ENCODE data around the gene NPC1. TPM values are rescaled to one million over a fixed set of nuclear protein-coding genes. Genes with fewer than 3 reads are reported as not detected.
A peak's percentile ranks its signal among the peaks of the same experiment; 100 is the strongest.

NPC1 gene
- total RNA-seq, 4 donors from 2014 or later, result 10.0 to 58.9 (median 41.1) TPM

DNA sequence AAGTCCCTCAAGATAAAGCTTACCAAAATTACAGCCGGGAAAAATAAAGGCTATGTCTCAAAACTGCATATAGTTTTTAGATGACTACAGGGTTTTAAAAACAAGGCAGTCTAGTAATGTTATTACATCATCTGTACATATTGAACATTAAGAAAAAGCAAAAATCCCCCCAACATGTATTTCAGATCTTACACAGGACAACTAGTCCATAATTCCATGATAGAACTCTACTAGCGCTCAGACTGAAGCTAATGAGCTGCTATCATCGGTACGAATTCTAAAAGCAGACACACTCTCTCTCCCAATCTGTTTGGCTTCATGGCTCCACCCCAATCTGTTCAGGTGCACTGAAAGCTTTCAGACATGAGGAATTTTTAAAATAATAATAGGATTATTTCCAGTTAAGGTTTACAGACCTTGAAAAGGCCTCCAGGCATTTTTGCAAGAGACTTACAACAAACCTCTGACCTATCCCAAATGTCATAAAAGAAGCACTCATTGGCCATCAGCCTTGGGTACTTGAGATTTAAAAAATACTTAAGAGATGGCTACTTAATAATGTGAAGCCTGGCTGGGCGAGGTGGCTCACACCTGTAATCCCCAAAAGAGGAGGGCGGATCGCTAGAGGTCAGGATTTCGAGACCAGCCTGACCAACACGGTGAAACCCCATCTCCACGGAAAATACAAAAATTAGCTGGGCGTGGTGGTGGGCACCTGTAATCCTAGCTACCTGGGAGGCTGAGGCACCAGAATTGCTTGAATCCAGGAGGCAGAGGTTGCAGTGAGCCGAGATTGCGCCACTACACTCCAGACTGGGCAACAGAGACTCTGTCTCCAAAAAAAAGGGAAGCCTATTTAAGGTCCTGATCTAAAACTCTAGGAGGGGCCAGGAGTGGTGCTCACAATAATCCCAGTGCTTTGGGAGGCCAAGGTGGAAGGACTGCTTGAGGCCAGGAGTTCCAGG lies 2.0 kb downstream of the NPC1 start:
- Histone ChIP-seq H3K4me3 (no peak overlapping the region), H3K9me3 (no peaks in the 10 kb centered on the region), H3K36me3 (no peaks in the 10 kb centered on the region), H3K4me1 (peaks cover 0 to 6% of the 10 kb centered on the region in 2 donors), H3K27ac (peak overlapping the region in 1 of 2 donors; percentile 99), H3K27me3 (no peaks in the 10 kb centered on the region)
- TF ChIP-seq POLR2A (IDR thresholded peaks at IDR 0.05), result no peak
- TF ChIP-seq, protein P1, sequence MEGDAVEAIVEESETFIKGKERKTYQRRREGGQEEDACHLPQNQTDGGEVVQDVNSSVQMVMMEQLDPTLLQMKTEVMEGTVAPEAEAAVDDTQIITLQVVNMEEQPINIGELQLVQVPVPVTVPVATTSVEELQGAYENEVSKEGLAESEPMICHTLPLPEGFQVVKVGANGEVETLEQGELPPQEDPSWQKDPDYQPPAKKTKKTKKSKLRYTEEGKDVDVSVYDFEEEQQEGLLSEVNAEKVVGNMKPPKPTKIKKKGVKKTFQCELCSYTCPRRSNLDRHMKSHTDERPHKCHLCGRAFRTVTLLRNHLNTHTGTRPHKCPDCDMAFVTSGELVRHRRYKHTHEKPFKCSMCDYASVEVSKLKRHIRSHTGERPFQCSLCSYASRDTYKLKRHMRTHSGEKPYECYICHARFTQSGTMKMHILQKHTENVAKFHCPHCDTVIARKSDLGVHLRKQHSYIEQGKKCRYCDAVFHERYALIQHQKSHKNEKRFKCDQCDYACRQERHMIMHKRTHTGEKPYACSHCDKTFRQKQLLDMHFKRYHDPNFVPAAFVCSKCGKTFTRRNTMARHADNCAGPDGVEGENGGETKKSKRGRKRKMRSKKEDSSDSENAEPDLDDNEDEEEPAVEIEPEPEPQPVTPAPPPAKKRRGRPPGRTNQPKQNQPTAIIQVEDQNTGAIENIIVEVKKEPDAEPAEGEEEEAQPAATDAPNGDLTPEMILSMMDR (IDR thresholded peaks at IDR 0.05), result no peak
- intact Hi-C loops (cut with DNase I; ENCODE audit: low total_unique reads), result loop anchor here (5.0 kb wide), 1 partner anchor 67 kb away; no protein-coding TSS in a partner anchor
- DNase-seq, result no peak

DNA sequence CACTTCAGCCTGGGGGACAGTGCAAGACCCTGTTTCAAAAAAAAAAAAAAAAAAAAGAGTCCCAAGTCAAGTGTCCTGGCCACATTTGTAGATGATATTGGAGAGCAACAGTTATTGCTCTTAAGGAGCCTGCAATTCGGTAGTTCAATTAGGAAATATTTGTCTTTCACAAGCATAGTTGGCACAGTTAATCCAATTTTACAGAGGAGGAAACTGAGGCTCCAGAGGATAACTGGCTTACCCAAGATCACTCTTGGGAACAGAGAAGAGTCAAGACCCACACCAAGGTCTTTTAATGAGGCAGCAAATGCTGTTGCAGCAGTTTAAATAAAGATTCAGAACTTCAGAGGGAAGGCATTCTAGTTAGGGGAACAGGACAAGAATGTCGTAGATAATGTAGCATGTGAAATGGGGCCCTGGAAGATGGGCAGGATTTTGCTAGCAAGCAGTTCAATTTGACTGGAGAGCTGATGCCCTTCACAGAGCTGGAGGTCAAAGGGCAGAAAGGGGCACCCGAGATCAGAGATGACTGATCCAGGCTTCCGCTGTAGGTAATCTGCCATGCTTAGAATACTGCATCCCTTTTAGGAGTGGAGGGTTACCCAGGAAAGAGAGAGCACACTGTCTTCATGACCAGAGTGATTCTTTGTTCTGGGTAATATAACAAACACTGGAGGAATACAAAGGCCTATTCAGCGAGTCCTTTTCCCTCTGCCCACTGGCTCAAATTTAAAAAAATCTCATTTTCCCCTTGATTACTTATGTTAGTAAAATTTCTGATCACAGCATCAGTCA lies 3.0 kb downstream of the NPC1 start:
- peaks cover 0 to 6% of the 10 kb centered on the region in 2 donors for H3K4me1 ChIP-seq
- no peaks in the 10 kb centered on the region for H3K9me3 ChIP-seq
- H3K27ac ChIP-seq, result no peak overlapping the region

DNA sequence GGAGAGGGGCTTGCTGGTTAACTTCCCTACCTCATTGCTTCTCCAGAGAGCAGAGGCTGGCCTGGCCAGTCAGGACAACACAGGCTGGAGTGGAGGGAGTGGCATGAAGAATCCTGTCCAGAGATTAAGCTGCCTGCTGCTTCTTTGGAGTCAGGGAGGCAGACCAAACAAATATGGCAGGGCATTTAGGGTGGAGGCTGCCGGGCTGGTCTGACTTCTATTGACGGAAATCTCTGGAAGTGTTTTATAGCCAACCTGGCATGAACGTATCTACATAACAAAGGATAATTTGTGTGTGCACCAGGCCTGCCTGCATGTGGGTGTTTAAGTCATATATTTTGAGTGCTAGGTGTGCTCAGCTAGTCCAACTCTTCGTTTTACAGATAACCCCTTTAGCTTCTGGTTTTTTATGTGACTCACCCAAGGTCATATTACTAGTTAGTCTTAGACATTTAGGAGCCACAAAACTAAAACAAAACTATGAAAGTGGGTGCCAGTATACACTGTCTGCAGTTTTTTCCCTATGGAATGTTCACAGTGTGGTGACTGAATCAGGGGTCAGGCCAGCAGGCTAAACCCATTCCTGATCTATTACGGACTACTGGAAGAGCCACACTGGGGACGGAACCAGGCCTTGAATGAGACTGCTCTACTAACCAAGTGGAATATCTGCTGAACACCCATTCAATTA lies 5.5 kb downstream of the NPC1 start:
- no peak for DNase-seq
- H3K9me3 ChIP-seq, result no peaks in the 10 kb centered on the region
- TF ChIP-seq, protein P1 (IDR thresholded peaks at IDR 0.05), result no peak
- TF ChIP-seq POLR2A (IDR thresholded peaks at IDR 0.05), result no peak
- no peaks in the 10 kb centered on the region for H3K36me3 ChIP-seq
- intact Hi-C loops (cut with DNase I; ENCODE audit: low total_unique reads), result loop anchor here (5.0 kb wide), 1 partner anchor 64 kb away; no protein-coding TSS in a partner anchor
- H3K4me3 ChIP-seq, result no peak overlapping the region
- no peak overlapping the region for H3K27ac ChIP-seq
- no peaks in the 10 kb centered on the region for H3K27me3 ChIP-seq
- peaks cover 0 to 6% of the 10 kb centered on the region in 2 donors for H3K4me1 ChIP-seq

More for the DNA sequence above, 3.0 kb downstream of the NPC1 start:
- TF ChIP-seq, protein P1 (IDR thresholded peaks at IDR 0.05), result no peak
- TF ChIP-seq POLR2A (IDR thresholded peaks at IDR 0.05), result no peak
- H3K36me3 ChIP-seq, result no peaks in the 10 kb centered on the region
- no peaks in the 10 kb centered on the region for H3K27me3 ChIP-seq
- no peak overlapping the region for H3K4me3 ChIP-seq
- intact Hi-C loops (cut with DNase I; ENCODE audit: low total_unique reads), result loop anchor here (5.0 kb wide), 1 partner anchor 66 kb away; no protein-coding TSS in a partner anchor
- no peak for DNase-seq

DNA sequence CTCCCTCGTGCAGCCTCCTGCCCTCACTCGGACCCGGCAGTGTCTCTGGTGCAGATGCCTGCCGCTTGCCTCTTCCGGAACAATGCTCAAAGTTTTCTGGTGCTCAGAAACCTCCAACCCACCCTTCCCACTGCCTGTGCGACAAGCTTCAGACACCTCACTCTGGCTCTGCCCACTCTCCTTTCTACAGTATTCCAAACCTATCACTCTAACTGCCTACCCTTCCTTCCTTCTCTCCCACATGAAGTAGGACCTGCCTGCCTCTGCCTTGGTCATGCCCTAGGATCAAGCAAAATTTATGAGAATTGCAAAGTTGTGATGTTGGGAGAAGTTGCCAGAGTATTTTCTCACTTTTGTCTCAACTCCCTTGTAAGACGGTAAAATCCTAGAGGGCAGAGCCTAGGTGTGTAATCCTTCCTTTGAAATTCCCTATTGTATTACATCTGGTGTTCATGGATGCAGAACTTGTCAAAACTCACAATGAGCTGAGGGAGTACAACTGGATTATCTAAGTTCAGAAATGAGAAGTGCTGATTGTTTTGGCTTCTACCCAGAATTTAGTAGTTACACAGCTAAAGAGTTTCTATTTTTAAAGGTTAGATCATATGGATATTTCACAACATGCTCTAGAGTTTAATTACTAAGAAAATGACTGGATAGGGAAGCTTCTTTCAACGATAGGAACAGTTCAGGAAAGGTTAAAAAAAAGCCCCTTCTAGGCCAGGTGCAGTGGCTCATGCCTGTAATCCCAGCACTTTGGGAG lies 7.2 kb downstream of the NPC1 start:
- H3K9me3 ChIP-seq, result no peaks in the 10 kb centered on the region
- DNase-seq, result no peak
- intact Hi-C loops (cut with DNase I; ENCODE audit: low total_unique reads), result no loop called here
- TF ChIP-seq, protein P1 (IDR thresholded peaks at IDR 0.05), result no peak
- no peak for TF ChIP-seq POLR2A (IDR thresholded peaks at IDR 0.05)
- H3K4me1 ChIP-seq, result no peaks in the 10 kb centered on the region
- H3K27ac ChIP-seq, result no peak overlapping the region
- no peaks in the 10 kb centered on the region for H3K27me3 ChIP-seq
- H3K36me3 ChIP-seq, result no peaks in the 10 kb centered on the region
- H3K4me3 ChIP-seq, result no peak overlapping the region

Data from uterus (tissue), 4 donors.